Panc1 (cell line): ENCODE data around the gene IL36RN. TPM values are rescaled to one million over a fixed set of nuclear protein-coding genes. Genes with fewer than 3 reads are reported as not detected.
"Not testable (repeated sequence)": the region's sequence is repeated elsewhere in the genome, so short reads cannot be mapped to it uniquely, and the experiment has no call there.

Source experiments
- ATAC-seq: fragments of 200-7000 bp; cut with Tn5 transposase; 2 replicates; pipeline ENCODE4 v1.9.1; 2020; ENCODE audit warnings: mild to moderate bottlenecking, moderate library complexity
- BruUV-seq: library from RNA; stranded (reverse); fragments of 400-500 nt; replicated peaks from 2 replicates; lab custom pipeline; 2021; lab: Mats Ljungman, UMichigan
- CTCF ChIA-PET: fragments of 300-600 bp; sonication (Branson Sonifier 250); formaldehyde crosslinking; loops from one replicate; lab custom pipeline; 2022; ENCODE audit warnings: antibody characterized with exemption; lab: Charles Lee
- POLR2A ChIA-PET: fragments of 300-600 bp; sonication (Branson Sonifier 250); formaldehyde crosslinking; loops from one replicate; lab custom pipeline; 2022; ENCODE audit warnings: antibody characterized with exemption; lab: Charles Lee
- DNase-seq: peaks from one replicate; pipeline ENCODE4 v3.0.0-alpha.2; 2010; ENCODE audit warnings: low read depth, low spot score
- H3K27ac ChIP-seq: 2 replicates; pipeline ENCODE4 v1.5.1; 2011; ENCODE audit warnings: mild to moderate bottlenecking, low read length, inconsistent platforms
- H3K27me3 ChIP-seq: fragments of 200-500 bp; sonication (Bioruptor generic); 2 replicates; pipeline ENCODE4 v1.6.0; 2014; ENCODE audit warnings: low read length, inconsistent platforms; ENCODE audit not compliant: control insufficient read depth, insufficient read depth
- H3K36me3 ChIP-seq: fragments of 200-500 bp; sonication (Bioruptor generic); 2 replicates; pipeline ENCODE4 v1.5.1; 2014; ENCODE audit warnings: inconsistent platforms, mild to moderate bottlenecking, low read length, moderate library complexity; ENCODE audit not compliant: control insufficient read depth, insufficient read depth
- H3K4me1 ChIP-seq: 2 replicates; pipeline ENCODE4 v1.5.1; 2011; ENCODE audit warnings: inconsistent platforms, mild to moderate bottlenecking, low read length, moderate library complexity; ENCODE audit not compliant: control insufficient read depth, insufficient read depth
- H3K4me3 ChIP-seq, 2 experiments: 2 replicates each; pipeline ENCODE4 v1.5.1; 2011 to 2012; ENCODE audit warnings: low read depth in 2 of 2, low read length in 2 of 2, mild to moderate bottlenecking in 2 of 2, inconsistent platforms in 1 of 2, moderate library complexity in 1 of 2
- H3K9me3 ChIP-seq: fragments of 200-500 bp; sonication (Bioruptor generic); 2 replicates; pipeline ENCODE4 v1.5.1; 2014; ENCODE audit warnings: low read depth, mild to moderate bottlenecking, inconsistent platforms, low read length, moderate library complexity; ENCODE audit not compliant: control insufficient read depth, insufficient read depth
- POLR2AphosphoS5 ChIP-seq: IDR thresholded peaks from 2 replicates; pipeline ENCODE4 v1.6.1; 2012; ENCODE audit warnings: mild to moderate bottlenecking, low read depth, low read length, moderate library complexity
- SIN3A ChIP-seq: IDR thresholded peaks from 2 replicates; pipeline ENCODE4 v1.6.1; 2012; ENCODE audit warnings: low read depth, mild to moderate bottlenecking, low read length, moderate library complexity, borderline replicate concordance; ENCODE audit not compliant: insufficient read depth
- TCF7L2 ChIP-seq: IDR thresholded peaks from 2 replicates; pipeline ENCODE4 v1.6.1; 2011; ENCODE audit warnings: mild to moderate bottlenecking, low read depth, low read length, inconsistent platforms
- in situ Hi-C: cut with HindIII; loops from 2 replicates; pipeline ENCODE4 v1.10.0; 2016; ENCODE audit warnings: low sequenced_read_pairs, low pct_unique_long_range_greater_than_20kb
- intact Hi-C: fragments of 100-400 bp; cut with micrococcal nuclease; formaldehyde crosslinking; loops from one replicate; pipeline ENCODE4 v1.10.0; 2022; ENCODE audit not compliant: unreplicated experiment
- total RNA-seq: library from RNA; stranded (reverse); gene quantifications from one replicate; pipeline ENCODE4 v1.2.1, GENCODE V29; 2021; ENCODE audit not compliant: unreplicated experiment
- TF ChIP-seq, protein P1 (sequence below): fragments of 450-650 bp; IDR thresholded peaks from 2 replicates; pipeline ENCODE4 v1.5.1; 2017; ENCODE audit warnings: mild to moderate bottlenecking
- TF ChIP-seq, protein P2 (sequence below), 2 experiments: IDR thresholded peaks; 2 replicates each; pipeline ENCODE4 v1.6.1; 2011 to 2012; ENCODE audit warnings: low read depth in 2 of 2, control low read depth in 1 of 2, low read length in 1 of 2, mild to moderate bottlenecking in 1 of 2, moderate library complexity in 1 of 2; ENCODE audit not compliant: insufficient read depth in 1 of 2

Gene IL36RN
- total RNA-seq, 1 experiment from 2014 or later: not detected

GRCh38 chr2:113093613-113093977, 34.6 kb downstream of the IL36RN start:
- no TSS peak for BruUV-seq
- DNase-seq (no peak), ATAC-seq (no peak)
- Histone ChIP-seq H3K9me3 (no peaks in the 10 kb centered on the region), H3K36me3 (no peaks in the 10 kb centered on the region), H3K27ac (no peak overlapping the region), H3K27me3 (peaks cover 19% of the 10 kb centered on the region), H3K4me1 (no peaks in the 10 kb centered on the region), H3K4me3 (no peak overlapping the region)
- in situ Hi-C loops: no loop called here
- TF ChIP-seq SIN3A (no peak), POLR2AphosphoS5 (no peak), TCF7L2 (no peak)
- TF ChIP-seq, protein P1, sequence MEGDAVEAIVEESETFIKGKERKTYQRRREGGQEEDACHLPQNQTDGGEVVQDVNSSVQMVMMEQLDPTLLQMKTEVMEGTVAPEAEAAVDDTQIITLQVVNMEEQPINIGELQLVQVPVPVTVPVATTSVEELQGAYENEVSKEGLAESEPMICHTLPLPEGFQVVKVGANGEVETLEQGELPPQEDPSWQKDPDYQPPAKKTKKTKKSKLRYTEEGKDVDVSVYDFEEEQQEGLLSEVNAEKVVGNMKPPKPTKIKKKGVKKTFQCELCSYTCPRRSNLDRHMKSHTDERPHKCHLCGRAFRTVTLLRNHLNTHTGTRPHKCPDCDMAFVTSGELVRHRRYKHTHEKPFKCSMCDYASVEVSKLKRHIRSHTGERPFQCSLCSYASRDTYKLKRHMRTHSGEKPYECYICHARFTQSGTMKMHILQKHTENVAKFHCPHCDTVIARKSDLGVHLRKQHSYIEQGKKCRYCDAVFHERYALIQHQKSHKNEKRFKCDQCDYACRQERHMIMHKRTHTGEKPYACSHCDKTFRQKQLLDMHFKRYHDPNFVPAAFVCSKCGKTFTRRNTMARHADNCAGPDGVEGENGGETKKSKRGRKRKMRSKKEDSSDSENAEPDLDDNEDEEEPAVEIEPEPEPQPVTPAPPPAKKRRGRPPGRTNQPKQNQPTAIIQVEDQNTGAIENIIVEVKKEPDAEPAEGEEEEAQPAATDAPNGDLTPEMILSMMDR: no peak
- TF ChIP-seq, protein P2, sequence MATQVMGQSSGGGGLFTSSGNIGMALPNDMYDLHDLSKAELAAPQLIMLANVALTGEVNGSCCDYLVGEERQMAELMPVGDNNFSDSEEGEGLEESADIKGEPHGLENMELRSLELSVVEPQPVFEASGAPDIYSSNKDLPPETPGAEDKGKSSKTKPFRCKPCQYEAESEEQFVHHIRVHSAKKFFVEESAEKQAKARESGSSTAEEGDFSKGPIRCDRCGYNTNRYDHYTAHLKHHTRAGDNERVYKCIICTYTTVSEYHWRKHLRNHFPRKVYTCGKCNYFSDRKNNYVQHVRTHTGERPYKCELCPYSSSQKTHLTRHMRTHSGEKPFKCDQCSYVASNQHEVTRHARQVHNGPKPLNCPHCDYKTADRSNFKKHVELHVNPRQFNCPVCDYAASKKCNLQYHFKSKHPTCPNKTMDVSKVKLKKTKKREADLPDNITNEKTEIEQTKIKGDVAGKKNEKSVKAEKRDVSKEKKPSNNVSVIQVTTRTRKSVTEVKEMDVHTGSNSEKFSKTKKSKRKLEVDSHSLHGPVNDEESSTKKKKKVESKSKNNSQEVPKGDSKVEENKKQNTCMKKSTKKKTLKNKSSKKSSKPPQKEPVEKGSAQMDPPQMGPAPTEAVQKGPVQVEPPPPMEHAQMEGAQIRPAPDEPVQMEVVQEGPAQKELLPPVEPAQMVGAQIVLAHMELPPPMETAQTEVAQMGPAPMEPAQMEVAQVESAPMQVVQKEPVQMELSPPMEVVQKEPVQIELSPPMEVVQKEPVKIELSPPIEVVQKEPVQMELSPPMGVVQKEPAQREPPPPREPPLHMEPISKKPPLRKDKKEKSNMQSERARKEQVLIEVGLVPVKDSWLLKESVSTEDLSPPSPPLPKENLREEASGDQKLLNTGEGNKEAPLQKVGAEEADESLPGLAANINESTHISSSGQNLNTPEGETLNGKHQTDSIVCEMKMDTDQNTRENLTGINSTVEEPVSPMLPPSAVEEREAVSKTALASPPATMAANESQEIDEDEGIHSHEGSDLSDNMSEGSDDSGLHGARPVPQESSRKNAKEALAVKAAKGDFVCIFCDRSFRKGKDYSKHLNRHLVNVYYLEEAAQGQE (IDR thresholded peaks at IDR 0.05; ENCODE audit: insufficient read depth in 1 of 2, low read depth in 2 of 2, low read length in 1 of 2): no peak
- ChIA-PET POLR2A (no interaction called here), CTCF (no interaction called here)
- intact Hi-C loops: no loop called here

DNA sequence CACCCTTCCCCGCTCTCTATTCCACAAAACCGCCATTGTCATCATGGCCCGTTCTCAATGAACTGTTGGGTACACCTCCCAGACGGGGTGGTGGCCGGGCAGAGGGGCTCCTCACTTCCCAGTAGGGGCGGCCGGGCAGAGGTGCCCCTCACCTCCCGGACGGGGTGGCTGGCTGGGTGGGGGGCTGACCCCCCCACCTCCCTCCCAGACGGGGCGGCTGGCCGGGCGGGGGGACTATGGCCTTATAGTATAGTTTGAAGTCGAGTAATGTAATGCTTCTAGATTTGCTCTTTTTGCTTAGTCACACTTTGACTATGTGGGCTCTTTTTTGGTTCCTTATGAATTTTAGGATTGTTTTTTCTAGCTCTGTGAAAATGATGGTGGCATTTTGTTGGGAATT, 37.3 kb downstream of the IL36RN start:
- intact Hi-C loops: not testable (repeated sequence)

DNA sequence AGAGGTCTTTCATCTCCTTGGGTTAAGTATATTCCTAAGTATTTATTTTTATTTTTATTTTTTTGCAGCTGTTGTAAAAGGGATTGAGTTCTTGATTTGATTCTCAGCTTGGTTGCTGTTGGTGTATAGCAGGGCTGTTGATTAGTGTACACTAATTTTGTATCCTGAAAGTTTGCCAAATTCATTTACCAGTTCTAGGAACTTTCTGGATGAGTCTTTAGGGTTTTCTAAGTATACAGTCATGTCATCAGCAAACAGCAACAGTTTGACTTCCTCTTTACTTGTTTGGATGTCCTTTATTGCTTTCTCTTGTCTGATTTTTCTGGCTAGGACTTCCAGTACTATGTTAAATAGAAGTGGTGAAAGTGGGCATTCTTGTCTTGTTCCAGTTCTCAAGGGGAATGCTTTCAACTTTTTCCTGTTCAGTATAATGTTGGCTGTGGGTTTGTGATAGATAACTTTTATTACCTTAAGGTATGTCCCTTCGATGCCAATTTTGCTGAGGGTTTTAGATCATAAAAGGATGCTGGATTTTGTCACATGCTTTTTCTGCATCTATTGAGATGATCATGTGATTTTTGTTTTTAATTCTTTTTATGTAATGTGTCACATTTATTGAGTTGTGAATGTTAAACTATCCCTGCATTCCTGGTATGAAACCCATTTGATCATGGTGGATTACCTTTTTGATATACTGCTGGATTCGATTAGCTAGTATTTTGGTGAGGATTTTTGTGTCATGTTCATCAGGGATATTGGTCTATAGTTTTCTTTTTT, 38.0 kb downstream of the IL36RN start:
- BruUV-seq, H3K4me3 ChIP-seq, H3K9me3 ChIP-seq, ATAC-seq, H3K4me1 ChIP-seq, DNase-seq, CTCF ChIA-PET, H3K36me3 ChIP-seq, in situ Hi-C loops, H3K27ac ChIP-seq, H3K27me3 ChIP-seq, POLR2A ChIA-PET, intact Hi-C loops: not testable (repeated sequence)

More for the DNA sequence above, 37.3 kb downstream of the IL36RN start:
- ATAC-seq, POLR2A ChIA-PET, BruUV-seq, H3K27ac ChIP-seq, H3K4me3 ChIP-seq, H3K36me3 ChIP-seq, H3K27me3 ChIP-seq, DNase-seq, in situ Hi-C loops, CTCF ChIA-PET, H3K9me3 ChIP-seq, H3K4me1 ChIP-seq: not testable (repeated sequence)
